ENCODE measurements around the gene MC1R. TPM values are rescaled to one million over a fixed set of nuclear protein-coding genes. Genes with fewer than 3 reads are reported as not detected.

Gene MC1R
- total and polyA plus RNA-seq, 2 of the 8 experiments (the other 6 are each of a cell fraction or from before 2014, with no cell fraction given) = 2.2 to 2.9 TPM

GRCh38 chr16:89965447-89966225, 47.0 kb downstream of the MC1R start (continued):
- TF ChIP-seq CREB1 (IDR thresholded peaks at IDR 0.05) (no peak), TAF7 (optimal IDR thresholded peaks at IDR 0.05; ENCODE audit: borderline replicate concordance, low read depth, low read length) (no peak), BACH1 (IDR thresholded peaks at IDR 0.05; ENCODE audit: low read length) (no peak), KDM5A (IDR thresholded peaks at IDR 0.05; ENCODE audit: low read length) (no peak), SIX5 (IDR thresholded peaks at IDR 0.05; ENCODE audit: low read depth, low read length) (no peak)
